Nephron progenitor cell (in vitro differentiated cells): ENCODE measurements around the gene DHX34.

Source experiments
- DNase-seq: peaks from one replicate; pipeline ENCODE4 v3.0.0; 2021
- H3K27ac Mint-ChIP-seq: 2 replicates; pipeline ENCODE4 v1.8.0; 2021; ENCODE audit warnings: mild to moderate bottlenecking, moderate library complexity, mixed read lengths
- H3K27me3 Mint-ChIP-seq: 2 replicates; pipeline ENCODE4 v1.8.0; 2021; ENCODE audit warnings: mild to moderate bottlenecking, low read depth, mixed read lengths; ENCODE audit not compliant: poor library complexity
- H3K36me3 Mint-ChIP-seq: 2 replicates; pipeline ENCODE4 v1.8.0; 2021; ENCODE audit warnings: low read depth, mixed read lengths
- H3K4me1 Mint-ChIP-seq: 2 replicates; pipeline ENCODE4 v1.8.0; 2021; ENCODE audit warnings: mixed read lengths
- H3K4me3 Mint-ChIP-seq: 2 replicates; pipeline ENCODE4 v1.8.0; 2021; ENCODE audit warnings: mild to moderate bottlenecking, moderate library complexity, mixed read lengths
- H3K9me3 Mint-ChIP-seq: 2 replicates; pipeline ENCODE4 v1.8.0; 2021; ENCODE audit warnings: mild to moderate bottlenecking, moderate library complexity, mixed read lengths
- CTCF ChIP-seq: fragments of 200-600 bp; sonication (generic); IDR thresholded peaks from 2 replicates; pipeline ENCODE4 v1.5.0; 2021; ENCODE audit warnings: antibody characterized with exemption

The DHX34 gene

GRCh38 chr19:47374876-47375693 lies 26.0 kb downstream of the DHX34 start:
- no peak for DNase-seq
- Mint-ChIP-seq H3K27ac (no peak overlapping the region), H3K27me3 (peaks cover 2% of the 10 kb centered on the region), H3K9me3 (no peaks in the 10 kb centered on the region), H3K36me3 (peaks cover 15% of the 10 kb centered on the region), H3K4me1 (no peaks in the 10 kb centered on the region), H3K4me3 (no peak overlapping the region)
- no peak for TF ChIP-seq CTCF

DNA sequence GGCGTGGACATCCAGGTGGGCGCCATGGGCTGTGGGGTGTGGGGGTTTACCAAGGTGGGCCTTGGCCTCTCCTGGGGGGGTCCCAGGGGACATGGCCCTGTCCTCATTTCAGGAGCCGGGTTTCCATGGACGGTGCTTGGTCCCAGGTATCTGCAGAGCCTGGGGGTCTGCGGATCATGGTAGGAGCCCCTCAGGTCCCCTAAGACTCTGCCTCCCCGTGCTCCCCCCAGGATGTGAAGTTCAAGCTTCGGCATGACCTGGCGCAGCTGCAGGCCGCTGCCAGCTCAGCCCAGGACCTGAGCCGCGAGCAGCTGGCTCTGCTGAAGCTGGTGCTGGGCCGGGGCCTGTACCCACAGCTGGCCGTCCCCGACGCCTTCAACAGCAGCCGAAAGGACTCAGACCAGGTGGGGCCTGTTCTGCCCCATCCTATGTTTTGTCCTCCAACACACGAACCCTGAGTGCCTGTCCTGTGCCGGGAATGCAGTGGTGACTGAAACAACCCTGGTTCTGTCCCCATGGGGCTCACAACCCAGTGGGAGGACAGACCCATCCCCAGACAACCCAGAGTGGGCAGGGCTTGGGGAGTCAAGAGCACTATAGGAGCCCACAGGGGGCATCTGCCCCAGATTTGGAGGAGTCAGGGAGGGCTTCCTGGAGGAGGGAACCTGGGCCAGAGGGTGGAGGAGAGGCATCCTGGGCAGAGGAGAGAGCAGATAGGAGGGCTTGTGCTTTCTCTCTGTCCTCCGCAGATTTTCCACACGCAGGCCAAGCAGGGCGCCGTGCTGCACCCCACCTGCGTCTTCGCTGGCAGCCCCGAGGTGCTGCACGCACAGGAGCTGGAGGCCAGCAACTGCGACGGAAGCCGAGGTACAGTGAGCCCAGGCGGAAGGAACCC lies 26.8 kb downstream of the DHX34 start:
- TF ChIP-seq CTCF: no peak
- Mint-ChIP-seq H3K36me3 (peaks cover 20% of the 10 kb centered on the region), H3K4me3 (no peak overlapping the region), H3K4me1 (no peaks in the 10 kb centered on the region), H3K9me3 (no peaks in the 10 kb centered on the region), H3K27me3 (peaks cover 2% of the 10 kb centered on the region), H3K27ac (no peak overlapping the region)
- no peak for DNase-seq

GRCh38 chr19:47376589-47377144 lies 27.6 kb downstream of the DHX34 start:
- H3K27ac Mint-ChIP-seq: no peak overlapping the region
- no peaks in the 10 kb centered on the region for H3K9me3 Mint-ChIP-seq
- no peak overlapping the region for H3K4me3 Mint-ChIP-seq
- H3K36me3 Mint-ChIP-seq: peaks cover 26% of the 10 kb centered on the region
- peaks cover 2% of the 10 kb centered on the region for H3K27me3 Mint-ChIP-seq
- DNase-seq: no peak
- TF ChIP-seq CTCF: no peak
- no peaks in the 10 kb centered on the region for H3K4me1 Mint-ChIP-seq

GRCh38 chr19:47377208-47377701 lies 28.1 kb downstream of the DHX34 start:
- Mint-ChIP-seq H3K36me3 (peaks cover 27% of the 10 kb centered on the region), H3K4me3 (no peak overlapping the region), H3K4me1 (no peaks in the 10 kb centered on the region), H3K27ac (no peak overlapping the region), H3K27me3 (peaks cover under 1% of the 10 kb centered on the region), H3K9me3 (no peaks in the 10 kb centered on the region)
- DNase-seq: no peak
- TF ChIP-seq CTCF: no peak

GRCh38 chr19:47377801-47378200 lies 28.7 kb downstream of the DHX34 start:
- peaks cover 27% of the 10 kb centered on the region for H3K36me3 Mint-ChIP-seq
- no peaks in the 10 kb centered on the region for H3K4me1 Mint-ChIP-seq
- H3K27me3 Mint-ChIP-seq: no peaks in the 10 kb centered on the region
- DNase-seq: no peak
- H3K9me3 Mint-ChIP-seq: no peaks in the 10 kb centered on the region
- H3K4me3 Mint-ChIP-seq: no peak overlapping the region
- no peak for TF ChIP-seq CTCF
- no peak overlapping the region for H3K27ac Mint-ChIP-seq
